ENCODE data around the gene NINJ2.

- TF ChIP-seq CTCF (IDR thresholded peaks at IDR 0.05) (no peak), POLR2A (IDR thresholded peaks at IDR 0.05) (no peak)
Measured at GRCh38 chr12:650983-651382, 12.3 kb downstream of the NINJ2 start.
